ENCODE results near the gene LCA5. TPM values are rescaled to one million over a fixed set of nuclear protein-coding genes. Genes with fewer than 3 reads are reported as not detected.
A peak's percentile ranks its signal among the peaks of the same experiment; 100 is the strongest.

Gene LCA5
- total RNA-seq, 1 experiment from 2014 or later = 7.0 TPM

GRCh38 chr6:79506251-79506650 lies 31.0 kb downstream of the LCA5 start:
- BruUV-seq (replicated peaks) = no TSS peak
- ATAC-seq = no peak

GRCh38 chr6:79504372-79504771 lies 32.9 kb downstream of the LCA5 start:
- Histone ChIP-seq H3K27ac (ENCODE audit: low read length) (no peak overlapping the region), H3K4me1 (ENCODE audit: control insufficient read depth, insufficient read depth, low read length) (no peaks in the 10 kb centered on the region), H3K27me3 (ENCODE audit: control insufficient read depth, insufficient read depth, low read length) (no peaks in the 10 kb centered on the region), H3K9me3 (ENCODE audit: control insufficient read depth, insufficient read depth, low read depth, low read length) (peaks cover 11% of the 10 kb centered on the region; the same call in 1 of the 2 replicates), H3K4me3 (ENCODE audit: low read depth in 2 of 2, low read length in 2 of 2) (no peak overlapping the region), H3K36me3 (ENCODE audit: control insufficient read depth, insufficient read depth, low read length) (no peaks in the 10 kb centered on the region)
- TF ChIP-seq TCF7L2 (IDR thresholded peaks at IDR 0.05; ENCODE audit: low read depth, low read length) = no peak
- TF ChIP-seq REST (IDR thresholded peaks at IDR 0.05; ENCODE audit: insufficient read depth in 1 of 2, low read depth in 2 of 2, low read length in 1 of 2) = no peak
- no peak for TF ChIP-seq SIN3A (IDR thresholded peaks at IDR 0.05; ENCODE audit: borderline replicate concordance, insufficient read depth, low read depth, low read length)
- TF ChIP-seq POLR2AphosphoS5 (IDR thresholded peaks at IDR 0.05; ENCODE audit: low read depth, low read length) = no peak
- no peak for TF ChIP-seq CTCF (IDR thresholded peaks at IDR 0.05)
- DNase-seq (ENCODE audit: low read depth, low spot score) (no peak), ATAC-seq (no peak)
- POLR2A ChIA-PET = no interaction called here
- intact Hi-C loops (cut with micrococcal nuclease; ENCODE audit: unreplicated experiment) = no loop called here
- in situ Hi-C loops (cut with HindIII; ENCODE audit: low pct_unique_long_range_greater_than_20kb, low sequenced_read_pairs) = no loop called here
- BruUV-seq (replicated peaks) = no TSS peak
- CTCF ChIA-PET = no interaction called here

More at GRCh38 chr6:79506251-79506650, 31.0 kb downstream of the LCA5 start:
- in situ Hi-C loops (cut with HindIII; ENCODE audit: low pct_unique_long_range_greater_than_20kb, low sequenced_read_pairs) (no loop called here), intact Hi-C loops (cut with micrococcal nuclease; ENCODE audit: unreplicated experiment) (no loop called here)
- Histone ChIP-seq H3K4me1 (ENCODE audit: control insufficient read depth, insufficient read depth, low read length) (no peaks in the 10 kb centered on the region), H3K27me3 (ENCODE audit: control insufficient read depth, insufficient read depth, low read length) (no peaks in the 10 kb centered on the region), H3K27ac (ENCODE audit: low read length) (no peak overlapping the region), H3K4me3 (ENCODE audit: low read depth in 2 of 2, low read length in 2 of 2) (no peak overlapping the region), H3K9me3 (ENCODE audit: control insufficient read depth, insufficient read depth, low read depth, low read length) (peaks cover 11% of the 10 kb centered on the region; the same call in 1 of the 2 replicates), H3K36me3 (ENCODE audit: control insufficient read depth, insufficient read depth, low read length) (no peaks in the 10 kb centered on the region)
- peak; percentile 25 for DNase-seq (ENCODE audit: low read depth, low spot score)
- TF ChIP-seq POLR2AphosphoS5 (IDR thresholded peaks at IDR 0.05; ENCODE audit: low read depth, low read length) (no peak), REST (IDR thresholded peaks at IDR 0.05; ENCODE audit: insufficient read depth in 1 of 2, low read depth in 2 of 2, low read length in 1 of 2) (no peak)
- CTCF ChIA-PET = no interaction called here
- POLR2A ChIA-PET = no interaction called here
